Measurements from ENCODE around the gene GNAT2.

Gene GNAT2

GRCh38 chr1:109641861-109642260, 22.4 kb upstream of the GNAT2 start:
- no peak for DNase-seq

GRCh38 chr1:109641078-109641740, 21.8 kb upstream of the GNAT2 start:
- no peak for DNase-seq

- peak; percentile 72 to 96 (median 84) for DNase-seq
Observed at GRCh38 chr1:109640285-109640865, 21.0 kb upstream of the GNAT2 start.

GRCh38 chr1:109639841-109640184, 20.4 kb upstream of the GNAT2 start:
- no peak for DNase-seq

GRCh38 chr1:109639063-109639840, 19.8 kb upstream of the GNAT2 start:
- DNase-seq, result no peak

GRCh38 chr1:109637446-109637845, 18.0 kb upstream of the GNAT2 start:
- DNase-seq, result no peak

GRCh38 chr1:109636201-109636952, 17.0 kb upstream of the GNAT2 start:
- no peak for DNase-seq

GRCh38 chr1:109635862-109636200, 16.4 kb upstream of the GNAT2 start:
- no peak for DNase-seq

GRCh38 chr1:109634771-109635750, 15.6 kb upstream of the GNAT2 start:
- DNase-seq, result no peak

GRCh38 chr1:109634292-109634691, 14.9 kb upstream of the GNAT2 start:
- DNase-seq, result no peak

- no peak for DNase-seq
Observed at GRCh38 chr1:109632671-109633346, 13.4 kb upstream of the GNAT2 start.

GRCh38 chr1:109631513-109632505, 12.4 kb upstream of the GNAT2 start:
- no peak for DNase-seq

GRCh38 chr1:109630898-109631512, 11.6 kb upstream of the GNAT2 start:
- no peak for DNase-seq

- DNase-seq, result peak in 3 of 4 experiments; percentile 14 to 28 (median 25)
Observed at GRCh38 chr1:109630081-109630897, 10.9 kb upstream of the GNAT2 start.

GRCh38 chr1:109629372-109630030, 10.1 kb upstream of the GNAT2 start:
- no peak for DNase-seq

- DNase-seq, result no peak
Observed at GRCh38 chr1:109628540-109629321, 9.3 kb upstream of the GNAT2 start.

GRCh38 chr1:109627692-109628399, 8.4 kb upstream of the GNAT2 start:
- DNase-seq, result no peak

All from activated CD4-positive, CD25-positive, alpha-beta regulatory T cell (primary cell).